ENCODE measurements around the gene KCNAB2.

The KCNAB2 gene

GRCh38 chr1:6134741-6135510, 89.2 kb downstream of the KCNAB2 start:
- no peak for DNase-seq

- DNase-seq, result no peak
Observed at GRCh38 chr1:6136516-6137220, 91.0 kb downstream of the KCNAB2 start.

GRCh38 chr1:6137758-6138157, 92.1 kb downstream of the KCNAB2 start:
- no peak for DNase-seq

GRCh38 chr1:6140413-6140812, 94.7 kb downstream of the KCNAB2 start:
- no peak for DNase-seq

GRCh38 chr1:6141592-6141991, 95.9 kb downstream of the KCNAB2 start:
- DNase-seq, result peak; percentile 55

GRCh38 chr1:6142036-6142621, 96.4 kb downstream of the KCNAB2 start:
- DNase-seq, result no peak

GRCh38 chr1:6142734-6143133, 97.0 kb downstream of the KCNAB2 start:
- no peak for DNase-seq

GRCh38 chr1:6143395-6143794, 97.7 kb downstream of the KCNAB2 start:
- DNase-seq, result no peak

- DNase-seq, result no peak
Observed at GRCh38 chr1:6144175-6144574, 98.5 kb downstream of the KCNAB2 start.

- DNase-seq, result no peak
Observed at GRCh38 chr1:6144647-6145395, 99.1 kb downstream of the KCNAB2 start.

GRCh38 chr1:6145396-6145750, 99.7 kb downstream of the KCNAB2 start:
- DNase-seq, result no peak

GRCh38 chr1:6145864-6146410, 100.2 kb downstream of the KCNAB2 start:
- no peak for DNase-seq

GRCh38 chr1:6148497-6149241, 103.0 kb downstream of the KCNAB2 start:
- DNase-seq, result peak; percentile 85

GRCh38 chr1:6149597-6149996, 103.9 kb downstream of the KCNAB2 start:
- no peak for DNase-seq

- DNase-seq, result no peak
Observed at GRCh38 chr1:6150006-6150938, 104.6 kb downstream of the KCNAB2 start.
